Right renal pelvis (tissue), 4 donors: ENCODE results near the gene PRSS33. TPM values are rescaled to one million over a fixed set of nuclear protein-coding genes. Genes with fewer than 3 reads are reported as not detected.

ENCODE experiments used
- DNase-seq, 4 donors: peaks; one replicate each; pipeline ENCODE4 v3.0.0-alpha.2; 2013; ENCODE audit warnings: low read depth in 4 of 4, low spot score in 3 of 4, missing footprints in 1 of 4
- polyA plus RNA-seq, 4 donors: library from polyadenylated mRNA; unstranded; fragments of 120-200 nt; gene quantifications; one replicate each; pipeline ENCODE4 v1.2.1, GENCODE V29; 2013; ENCODE audit not compliant: insufficient read length in 4 of 4

Gene PRSS33
- polyA plus RNA-seq, 4 donors, result 0.17 to 0.51 (median 0.36) TPM

DNA sequence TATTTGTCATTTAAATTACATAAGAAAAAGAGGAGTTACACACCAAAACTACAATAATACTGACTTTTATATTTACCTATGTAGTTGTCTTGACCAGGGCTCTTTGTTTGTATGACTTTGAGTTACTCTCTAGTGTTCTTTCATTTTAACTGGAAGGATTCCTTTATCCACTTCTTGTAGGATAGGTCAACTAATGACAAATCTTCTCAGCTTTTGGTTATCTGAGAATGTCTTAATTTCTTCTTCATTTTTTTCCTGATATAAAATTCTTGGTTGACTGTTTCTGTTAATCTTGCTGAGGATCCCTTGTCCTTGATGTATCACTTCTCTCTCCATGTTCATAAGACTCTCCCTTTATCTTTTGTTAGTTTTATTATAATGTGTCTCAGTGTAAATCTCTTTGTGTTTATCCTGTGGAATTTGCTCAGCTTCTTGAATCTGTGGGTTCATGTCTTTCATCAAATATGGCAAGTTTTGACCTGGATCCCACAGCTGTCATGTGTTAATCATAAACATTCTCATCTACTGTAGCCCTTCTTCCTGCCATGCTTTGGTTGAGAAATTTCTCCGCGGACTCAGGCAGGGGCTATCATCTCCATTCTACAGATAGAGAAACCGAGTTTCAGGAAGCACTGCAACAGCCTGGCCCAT lies 16.3 kb upstream of the PRSS33 start:
- no peak for DNase-seq

DNA sequence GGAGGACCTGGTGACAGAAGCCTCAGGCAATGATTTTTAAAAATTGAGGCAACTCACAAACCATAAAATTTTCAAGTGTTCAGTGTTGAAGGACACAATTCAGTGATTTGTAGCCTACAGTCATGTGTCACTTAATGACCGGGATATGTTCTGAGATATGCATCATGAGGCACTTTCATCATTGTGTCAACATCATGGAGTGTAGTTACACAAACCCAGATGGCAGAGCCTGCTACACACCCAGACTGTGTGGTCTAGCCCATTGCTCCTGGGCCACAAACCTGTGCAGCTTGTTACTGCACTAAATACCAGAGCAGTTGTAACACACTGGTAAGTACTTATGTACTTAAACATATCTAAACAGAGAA lies 12.5 kb upstream of the PRSS33 start:
- no peak for DNase-seq

DNA sequence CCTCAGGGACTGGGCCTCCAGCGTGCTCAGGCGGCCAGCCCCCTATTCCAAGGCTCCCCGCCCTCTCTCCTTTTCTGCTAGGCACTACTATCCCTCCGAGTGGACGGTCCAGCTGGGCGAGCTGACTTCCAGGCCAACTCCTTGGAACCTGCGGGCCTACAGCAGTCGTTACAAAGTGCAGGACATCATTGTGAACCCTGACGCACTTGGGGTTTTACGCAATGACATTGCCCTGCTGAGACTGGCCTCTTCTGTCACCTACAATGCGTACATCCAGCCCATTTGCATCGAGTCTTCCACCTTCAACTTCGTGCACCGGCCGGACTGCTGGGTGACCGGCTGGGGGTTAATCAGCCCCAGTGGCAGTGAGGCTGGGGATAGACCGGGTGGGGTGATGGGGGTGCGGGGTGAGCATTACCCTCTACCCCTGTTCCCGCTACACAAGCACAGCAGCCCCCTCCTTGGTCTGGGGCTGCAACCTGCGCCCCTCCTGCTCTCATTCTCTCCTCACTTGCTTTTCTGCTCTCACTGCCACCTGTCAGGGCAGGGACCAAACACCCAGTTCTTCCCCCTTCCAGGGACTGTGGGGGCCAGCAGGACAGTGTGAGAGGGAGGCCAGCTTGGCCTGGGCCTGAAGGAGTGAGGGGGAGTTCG lies 12.0 kb upstream of the PRSS33 start:
- no peak for DNase-seq

DNA sequence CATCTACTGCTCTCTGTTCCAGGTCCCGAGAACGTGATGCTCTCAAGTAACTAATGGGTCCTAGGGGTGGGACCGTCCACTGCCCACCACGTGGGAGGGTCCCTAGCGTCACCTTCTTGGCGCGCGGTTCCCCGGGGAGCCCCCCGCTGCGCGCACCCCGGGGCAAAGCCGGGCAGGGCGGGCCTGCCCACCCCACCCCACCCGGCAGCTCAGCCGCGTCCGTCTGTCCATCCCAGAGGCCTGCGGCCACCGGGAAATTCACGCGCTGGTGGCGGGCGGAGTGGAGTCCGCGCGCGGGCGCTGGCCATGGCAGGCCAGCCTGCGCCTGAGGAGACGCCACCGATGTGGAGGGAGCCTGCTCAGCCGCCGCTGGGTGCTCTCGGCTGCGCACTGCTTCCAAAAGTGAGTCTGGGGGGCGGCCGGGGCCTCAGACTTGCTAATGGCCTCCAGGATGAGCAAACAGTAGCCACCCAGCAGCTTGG lies 11.4 kb upstream of the PRSS33 start:
- DNase-seq, result no peak

GRCh38 chr16:2795395-2796143 lies 8.2 kb upstream of the PRSS33 start:
- DNase-seq, result no peak

DNA sequence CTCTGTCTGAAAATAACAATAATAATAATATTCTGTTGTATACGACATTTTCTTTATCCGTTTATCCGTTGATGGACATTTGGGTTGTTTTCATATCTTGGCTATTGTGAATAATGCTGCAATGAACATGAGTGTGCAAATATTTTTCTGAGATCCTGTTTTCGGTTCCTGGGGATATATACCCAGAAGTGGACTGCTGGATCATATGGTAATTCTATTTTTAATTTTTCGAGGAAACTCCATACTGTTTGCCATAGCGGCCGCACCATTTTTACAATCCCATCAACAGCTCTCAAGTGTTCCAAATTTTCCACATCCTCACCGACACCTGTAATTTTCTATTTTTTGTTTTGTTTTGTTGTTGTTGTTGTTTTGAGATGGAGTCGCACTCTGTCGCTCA lies 5.6 kb upstream of the PRSS33 start:
- DNase-seq, result no peak

GRCh38 chr16:2791174-2791573 lies 3.8 kb upstream of the PRSS33 start:
- no peak for DNase-seq

DNA sequence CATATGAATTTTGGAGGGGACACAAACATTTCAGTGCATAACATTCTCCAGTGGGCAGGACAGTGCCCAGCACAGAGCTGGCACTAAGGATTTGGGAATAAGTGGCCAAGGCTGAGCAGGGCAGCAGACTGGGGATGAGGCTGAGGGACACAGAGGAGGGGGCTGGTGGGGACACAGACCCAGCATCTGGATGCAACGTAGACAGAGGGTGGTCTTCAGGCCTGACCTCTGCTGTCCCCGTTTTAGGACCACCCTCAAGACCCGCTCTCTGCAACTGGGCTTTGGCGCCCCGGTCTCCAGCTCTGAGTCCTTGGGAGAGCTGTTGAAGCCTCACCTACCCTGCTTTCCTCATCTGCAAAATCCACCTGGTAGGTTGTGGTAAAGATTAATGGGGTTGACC lies 3.3 kb upstream of the PRSS33 start:
- no peak for DNase-seq

DNA sequence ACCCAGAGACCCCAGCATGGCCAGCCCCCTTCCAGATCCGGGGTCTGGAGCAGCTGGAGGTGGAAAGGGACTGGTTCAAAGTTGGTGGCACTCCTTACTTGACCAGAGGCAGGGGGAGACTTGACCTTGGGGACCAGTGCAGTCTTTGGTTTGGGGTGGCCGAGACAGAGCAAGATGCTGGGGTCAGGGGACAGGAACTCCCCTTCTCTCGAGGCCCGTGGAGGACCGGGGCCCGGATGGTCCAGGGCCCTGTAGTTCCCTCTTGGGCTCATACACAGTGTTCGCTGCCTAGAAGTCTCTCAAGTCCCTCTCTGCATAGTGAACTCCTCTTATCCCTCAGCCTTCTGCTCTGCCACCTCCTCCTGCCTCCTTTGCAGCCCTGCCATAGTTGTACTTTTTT lies 601 bp upstream of the PRSS33 start:
- DNase-seq, result no peak

GRCh38 chr16:2786826-2787151 lies 571 bp downstream of the PRSS33 start:
- no peak for DNase-seq

DNA sequence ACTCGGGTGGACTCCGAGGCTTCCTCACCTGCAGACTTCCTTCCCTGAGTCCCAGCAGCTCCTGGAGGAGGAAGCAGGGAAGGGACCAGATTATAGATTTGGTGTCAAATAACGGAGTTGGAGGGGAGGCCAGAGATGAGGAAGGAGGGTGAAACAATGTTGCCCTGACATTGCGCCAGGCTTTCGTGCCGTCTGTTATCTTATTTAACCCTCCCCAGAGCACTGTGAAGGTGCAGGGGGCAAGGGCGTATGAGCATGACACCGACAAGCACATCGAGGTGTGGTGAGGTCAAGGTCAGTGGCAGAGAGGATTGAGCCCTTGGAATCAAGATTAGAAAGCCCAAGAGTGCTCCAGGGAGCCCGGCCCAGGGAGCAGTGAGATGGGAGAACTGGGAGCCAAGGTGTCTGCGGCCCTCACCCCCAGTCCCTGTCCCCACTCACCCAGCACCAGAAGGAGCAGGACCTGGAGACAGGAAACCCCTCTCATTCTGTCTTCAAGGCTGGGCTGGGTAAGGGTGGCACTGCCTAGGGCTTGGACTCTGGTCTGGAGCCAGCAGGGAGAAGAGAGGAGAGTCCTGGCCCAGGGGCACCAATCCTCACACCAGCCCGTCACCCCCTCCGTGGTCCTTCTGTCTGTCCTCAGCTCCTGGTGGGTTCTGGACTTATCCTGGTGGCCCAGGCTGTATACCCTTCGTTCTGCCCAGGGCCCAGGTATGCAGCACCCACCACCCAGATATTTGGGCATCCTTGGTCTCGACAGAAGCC lies 1.1 kb downstream of the PRSS33 start:
- no peak for DNase-seq

DNA sequence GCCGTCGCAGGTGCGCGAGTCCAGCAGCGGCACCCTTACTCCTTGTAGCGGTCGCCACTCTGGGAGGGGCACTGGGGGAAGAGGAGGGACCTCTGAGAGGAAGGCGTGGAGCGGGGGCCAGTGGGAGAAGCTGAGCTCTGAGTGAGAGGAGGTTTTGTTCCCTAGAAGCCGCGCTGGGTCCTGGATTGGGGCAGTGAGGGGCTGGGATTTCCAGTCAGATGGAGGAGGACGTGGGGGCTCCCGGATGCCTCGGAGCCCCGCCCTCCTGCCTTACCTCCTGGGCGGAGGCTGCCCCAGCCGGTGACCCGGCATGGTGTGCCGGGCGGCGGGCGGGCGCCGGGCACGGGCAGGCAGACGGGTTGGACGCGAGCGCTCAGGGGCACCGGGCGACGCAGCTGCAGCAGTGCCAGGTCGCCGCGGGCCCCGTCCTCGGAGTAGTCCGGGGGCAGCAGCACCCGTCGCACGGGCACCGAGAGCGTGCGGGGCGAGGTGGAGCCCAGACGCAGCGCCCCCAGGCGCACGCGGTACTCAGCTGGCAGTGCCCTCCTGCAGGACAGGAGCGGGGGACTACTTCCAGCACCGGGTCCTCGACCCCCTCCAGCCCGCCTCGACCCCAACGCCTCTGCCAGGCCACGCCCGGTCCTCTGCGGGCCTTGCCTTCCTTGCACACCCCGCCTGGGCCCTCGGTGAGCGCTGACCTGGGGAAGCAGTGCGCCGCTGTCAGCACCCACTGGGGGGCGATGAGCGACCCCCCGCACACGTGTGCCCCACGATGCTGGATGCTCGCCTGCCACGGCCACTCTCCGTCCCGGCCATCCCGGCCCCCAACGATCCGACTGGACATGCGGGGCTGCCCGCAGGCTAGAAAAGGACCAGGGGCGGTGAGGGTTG lies 2.0 kb downstream of the PRSS33 start:
- no peak for DNase-seq

GRCh38 chr16:2784358-2785100 lies 2.8 kb downstream of the PRSS33 start:
- DNase-seq, result no peak

DNA sequence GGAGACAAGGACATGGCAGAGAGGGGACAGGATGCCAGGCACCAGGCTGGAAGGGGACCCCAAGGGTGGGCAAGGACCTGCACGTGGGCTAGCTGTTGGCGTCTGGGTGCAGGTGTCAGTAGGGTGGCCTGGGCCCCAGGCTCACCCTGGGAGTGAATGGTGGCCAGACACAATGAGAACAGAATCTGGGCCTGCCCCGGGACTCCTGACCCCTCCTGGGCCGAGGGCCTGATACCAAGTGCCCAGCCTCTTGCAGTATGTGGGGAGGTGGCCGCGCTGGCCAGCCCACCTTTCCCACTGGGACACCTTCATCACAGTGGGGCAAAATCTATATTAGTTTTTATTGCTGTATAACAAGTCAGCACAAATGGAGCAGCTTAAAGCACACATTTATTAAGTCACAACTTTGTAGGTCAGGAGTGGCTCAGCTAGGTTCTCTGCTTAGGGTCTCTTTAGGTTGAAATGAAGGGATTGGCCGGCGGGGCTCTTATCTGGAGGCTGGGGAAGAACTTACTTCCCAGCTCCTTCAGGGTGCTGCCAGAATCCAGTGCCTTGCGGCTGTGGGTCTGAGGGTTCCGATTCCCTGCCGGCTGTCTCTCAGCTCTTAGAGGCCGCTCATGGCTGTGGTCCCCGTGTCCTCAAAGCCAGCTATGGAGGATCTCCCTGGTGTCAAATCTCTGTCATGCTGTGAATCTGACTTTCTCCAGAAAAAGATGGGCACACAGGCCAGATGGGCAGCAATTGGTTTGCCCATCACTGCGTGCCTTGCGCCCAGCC lies 3.6 kb downstream of the PRSS33 start:
- DNase-seq, result no peak

GRCh38 chr16:2782583-2783351 lies 4.6 kb downstream of the PRSS33 start:
- no peak for DNase-seq

GRCh38 chr16:2779978-2780898 lies 7.1 kb downstream of the PRSS33 start:
- no peak for DNase-seq
